GM12878 (cell line): ENCODE measurements around the gene PROX2. TPM values are rescaled to one million over a fixed set of nuclear protein-coding genes. Genes with fewer than 3 reads are reported as not detected.

Source experiments
- ATAC-seq: fragments of 200-7000 bp; cut with Tn5 transposase; 3 replicates; pipeline ENCODE4 v1.9.1; 2020; ENCODE audit warnings: mild to moderate bottlenecking, moderate library complexity
- BruUV-seq: library from RNA; stranded (reverse); fragments of 400-500 nt; replicated peaks from 2 replicates; lab custom pipeline; 2021; lab: Mats Ljungman, UMichigan
- CTCF ChIA-PET: fragments of 300-600 bp; sonication (Branson Sonifier 250); formaldehyde crosslinking; extraction: SDS; loops from one replicate; lab custom pipeline; 2021; ENCODE audit warnings: inconsistent platforms; lab: Yijun Ruan, JAX
- POLR2A ChIA-PET: fragments of 350-600 bp; formaldehyde crosslinking; extraction: SDS; loops from one replicate; lab custom pipeline; 2021; ENCODE audit warnings: inconsistent platforms; lab: Charles Lee
- RAD21 ChIA-PET: fragments of 300-600 bp; sonication (Branson Sonifier 250); formaldehyde crosslinking; loops from one replicate; lab custom pipeline; 2023; ENCODE audit warnings: antibody characterized with exemption; ENCODE audit not compliant: unreplicated experiment; lab: Charles Lee
- SMC1A ChIA-PET: fragments of 300-600 bp; sonication (Branson Sonifier 250); formaldehyde crosslinking; loops from one replicate; lab custom pipeline; 2023; ENCODE audit not compliant: unreplicated experiment, uncharacterized antibody; lab: Charles Lee
- DNase-seq: peaks from one replicate; pipeline ENCODE4 v3.0.0-alpha.2; 2011; ENCODE audit warnings: low read depth, low spot score
- FAIRE-seq: peaks from 3 replicates; lab custom pipeline; 2011; peaks lifted over from hg19 to GRCh38; lab: Jason Lieb, UNC
- H2AFZ ChIP-seq: 2 replicates; pipeline ENCODE4 v1.6.0; 2011; ENCODE audit warnings: low read depth, low read length, control low read depth; ENCODE audit not compliant: control insufficient read depth
- H3K27ac ChIP-seq: 2 replicates; pipeline ENCODE4 v1.5.1; 2011; ENCODE audit warnings: control low read depth; ENCODE audit not compliant: control insufficient read depth, insufficient read depth
- H3K27me3 ChIP-seq, 2 experiments: replicated peaks in 1 of 2; 2 replicates each; pipeline versions ENCODE4 v1.6.0 to v1.6.1; 2011; ENCODE audit warnings: low read length in 1 of 2; ENCODE audit not compliant: control insufficient read depth in 2 of 2, insufficient read depth in 2 of 2
- H3K36me3 ChIP-seq, 2 experiments: 2 replicates each; pipeline ENCODE4 v1.5.1; 2011; ENCODE audit warnings: low read length in 1 of 2; ENCODE audit not compliant: control insufficient read depth in 2 of 2, insufficient read depth in 2 of 2
- H3K4me1 ChIP-seq: 2 replicates; pipeline ENCODE4 v1.6.1; 2011; ENCODE audit warnings: mild to moderate bottlenecking, low read length, moderate library complexity, mixed read lengths; ENCODE audit not compliant: control insufficient read depth, insufficient read depth
- H3K4me2 ChIP-seq: 2 replicates; pipeline ENCODE4 v1.6.0; 2011; ENCODE audit warnings: control low read depth; ENCODE audit not compliant: control insufficient read depth, insufficient read depth
- H3K4me3 ChIP-seq: fragments of 200-600 bp; sonication (generic); 2 replicates; pipeline ENCODE4 v1.5.1; 2016
- H3K79me2 ChIP-seq: 2 replicates; pipeline ENCODE4 v1.6.0; 2011; ENCODE audit warnings: low read length; ENCODE audit not compliant: control insufficient read depth, insufficient read depth
- H3K9ac ChIP-seq: 2 replicates; pipeline ENCODE4 v1.8.0; 2011; ENCODE audit warnings: low read length, control low read depth, mixed read lengths; ENCODE audit not compliant: control insufficient read depth, insufficient read depth
- H3K9me3 ChIP-seq: replicated peaks from 3 replicates; pipeline ENCODE4 v1.5.1; 2011; ENCODE audit warnings: mild to moderate bottlenecking, low read length; ENCODE audit not compliant: control insufficient read depth, insufficient read depth
- H4K20me1 ChIP-seq: 2 replicates; pipeline ENCODE4 v1.6.0; 2011; ENCODE audit not compliant: control insufficient read depth, insufficient read depth
- FOXM1 ChIP-seq: IDR thresholded peaks from 2 replicates; pipeline ENCODE4 v1.6.1; 2012; ENCODE audit warnings: low read depth, mild to moderate bottlenecking, inconsistent platforms, low read length, moderate library complexity
- HSF1 ChIP-seq: fragments of 150-350 bp; IDR thresholded peaks from 2 replicates; pipeline ENCODE4 v1.6.1; 2014; ENCODE audit warnings: mild to moderate bottlenecking, low read depth, low read length
- IKZF2 ChIP-seq, 2 experiments: fragments of 450-650 bp; IDR thresholded peaks; 2 replicates each; pipeline ENCODE4 v1.6.1; 2017; ENCODE audit warnings: mild to moderate bottlenecking in 2 of 2, moderate library complexity in 2 of 2
- JUND ChIP-seq: IDR thresholded peaks from 2 replicates; pipeline ENCODE4 v1.6.1; 2012; ENCODE audit warnings: low read depth, mild to moderate bottlenecking, low read length, improper control_type of control experiment, moderate library complexity
- MEF2A ChIP-seq: IDR thresholded peaks from 2 replicates; pipeline ENCODE4 v1.6.1; 2011; ENCODE audit warnings: low read depth, mild to moderate bottlenecking, low read length, moderate library complexity; ENCODE audit not compliant: insufficient read depth
- PKNOX1 ChIP-seq: fragments of 450-650 bp; IDR thresholded peaks from 2 replicates; pipeline ENCODE4 v1.6.1; 2016; ENCODE audit warnings: mild to moderate bottlenecking
- RELA ChIP-seq: fragments of 450-650 bp; IDR thresholded peaks from 2 replicates; pipeline ENCODE4 v1.8.0; 2014; ENCODE audit warnings: borderline replicate concordance; ENCODE audit not compliant: partially characterized antibody
- STAT1 ChIP-seq: fragments of 450-650 bp; conservative IDR thresholded peaks from 2 replicates; pipeline ENCODE4 v1.6.1; 2014; ENCODE audit warnings: antibody characterized with exemption, mild to moderate bottlenecking
- WGBS: methylation state at CpG from one replicate; pipeline ENCODE4 v1.1.6; 2016; ENCODE audit warnings: low lambda C conversion rate; ENCODE audit not compliant: insufficient replicate concordance, insufficient coverage; ENCODE audit errors: missing lambda C conversion rate; 5-methylcytosine and 5-hydroxymethylcytosine counted together
- in situ Hi-C: fragments of 300-500 bp; cut with MboI; formaldehyde crosslinking; loops from 9 replicates; pipeline ENCODE4 v1.14.3; 2018; ENCODE audit warnings: mixed read lengths
- intact Hi-C: fragments of 100-400 bp; cut with micrococcal nuclease; formaldehyde crosslinking; loops from one replicate; pipeline ENCODE4 v1.14.2; 2022; ENCODE audit not compliant: unreplicated experiment
- polyA plus RNA-seq, 11 experiments: library from polyadenylated mRNA; depleted of rRNA in 4 of 11; unstranded in 6 of 11; stranded (reverse) in 5 of 11; fragments of >200 nt; fragmentation: Nextera tagmentation in 4 of 11; fragmentation: Illumina TruSeq in 1 of 11; extraction: Ambion mirVana in 4 of 11; extraction: Trizol in 1 of 11; gene quantifications; 1 replicate in 1 of 11; 2 replicates in 10 of 11; pipeline versions ENCODE4 v1.2.1 to v1.2.3, GENCODE V29; 2011 to 2016; ENCODE audit warnings: inconsistent platforms in 2 of 11, missing spikeins in 2 of 11, low read depth in 1 of 11
- total RNA-seq, 4 experiments: library from RNA; depleted of rRNA in 3 of 4; stranded (reverse); fragments of >200 nt in 3 of 4; fragmentation: Illumina TruSeq in 1 of 4; extraction: Trizol in 1 of 4; gene quantifications; 2 replicates each; pipeline versions ENCODE4 v1.2.1 to v1.2.3, GENCODE V29; 2013 to 2021

Gene PROX2
- total and polyA plus RNA-seq, 10 of the 15 experiments (the other 5 are each of a cell fraction or from before 2014, with no cell fraction given): 0.04 to 0.42 (median 0.19) TPM

GRCh38 chr14:74911704-74912103, 35.8 kb upstream of the PROX2 start:
- no peaks in the 10 kb centered on the region for H3K27me3 ChIP-seq
- in situ Hi-C loops: no loop called here
- no peak overlapping the region for H2AFZ ChIP-seq
- ChIA-PET RAD21 (interaction anchor here (0.6 kb wide), 1 partner anchor 33 kb away, joined by 4 read pairs; no protein-coding TSS in a partner anchor), SMC1A (interaction anchor here (1.0 to 1.4 kb wide), 2 partner anchors 10 to 81 kb away, joined by 3 read pairs; no protein-coding TSS in a partner anchor), POLR2A (no interaction called here), CTCF (interaction anchor here (0.5 to 26.0 kb wide), 7 partner anchors 10 to 1833 kb away, joined by 3 to 552 read pairs (median 4); no protein-coding TSS in a partner anchor)
- WGBS: 67% methylated on average over 5 of the region's 5 CpGs
- H3K9ac ChIP-seq: no peak overlapping the region
- no peaks in the 10 kb centered on the region for H3K79me2 ChIP-seq
- TF ChIP-seq STAT1 (no peak), HSF1 (no peak), JUND (no peak), IKZF2 (IDR thresholded peaks at IDR 0.05) (no peak), MEF2A (no peak), PKNOX1 (no peak), FOXM1 (no peak), RELA (no peak)
- BruUV-seq: no TSS peak
- no peaks in the 10 kb centered on the region for H3K9me3 ChIP-seq
- H3K4me2 ChIP-seq: no peak overlapping the region
- no peaks in the 10 kb centered on the region for H3K4me1 ChIP-seq
- no peak for DNase-seq
- no peaks in the 10 kb centered on the region for H4K20me1 ChIP-seq
- ATAC-seq: no peak
- no peak overlapping the region for H3K4me3 ChIP-seq
- no peaks in the 10 kb centered on the region; a peak in 2 of 4 replicates for H3K36me3 ChIP-seq
- intact Hi-C loops: no loop called here
- no peak for FAIRE-seq
- no peak overlapping the region for H3K27ac ChIP-seq
